Fibroblast of lung (primary cell): ENCODE measurements around the gene TBC1D19. TPM values are rescaled to one million over a fixed set of nuclear protein-coding genes. Genes with fewer than 3 reads are reported as not detected.

Source experiments
- DNase-seq, 2 donors: peaks; one replicate each; pipeline versions ENCODE4 v3.0.0 to v3.0.0-alpha.2; 2010; ENCODE audit warnings: low read depth in 2 of 2
- H2AFZ ChIP-seq: 2 replicates; pipeline ENCODE4 v1.5.1; 2012; ENCODE audit warnings: low read length, control low read depth, inconsistent platforms
- H3K27ac ChIP-seq: 2 replicates; pipeline ENCODE4 v1.5.1; 2011; ENCODE audit warnings: low read length, control low read depth; ENCODE audit not compliant: insufficient read depth
- H3K27me3 ChIP-seq: 2 replicates; pipeline ENCODE4 v1.5.1; 2011; ENCODE audit warnings: mild to moderate bottlenecking, low read length; ENCODE audit not compliant: control insufficient read depth, insufficient read depth
- H3K36me3 ChIP-seq: 2 replicates; pipeline ENCODE4 v1.5.1; 2011; ENCODE audit warnings: low read length; ENCODE audit not compliant: control insufficient read depth, insufficient read depth
- H3K4me1 ChIP-seq: 2 replicates; pipeline ENCODE4 v1.5.1; 2011; ENCODE audit warnings: low read length; ENCODE audit not compliant: control insufficient read depth, insufficient read depth; ENCODE audit errors: extremely low read depth
- H3K4me2 ChIP-seq: 2 replicates; pipeline ENCODE4 v1.5.1; 2011; ENCODE audit warnings: low read length, control low read depth; ENCODE audit not compliant: insufficient read depth; ENCODE audit errors: extremely low read depth
- H3K4me3 ChIP-seq, 4 experiments: fragments of 200-600 bp in 1 of 4; sonication (generic) in 1 of 4; replicated peaks in 1 of 4; 2 replicates each; pipeline ENCODE4 v1.5.1; 2011 to 2016; ENCODE audit warnings: low read length in 4 of 4, low read depth in 3 of 4, mild to moderate bottlenecking in 3 of 4, control low read depth in 2 of 4, inconsistent platforms in 1 of 4, mixed read lengths in 1 of 4; ENCODE audit not compliant: insufficient read depth in 1 of 4; ENCODE audit errors: control extremely low read depth in 1 of 4
- H3K79me2 ChIP-seq: 2 replicates; pipeline ENCODE4 v1.5.1; 2012; ENCODE audit warnings: mild to moderate bottlenecking, low read length, inconsistent platforms; ENCODE audit not compliant: control insufficient read depth, insufficient read depth
- H3K9ac ChIP-seq: 2 replicates; pipeline ENCODE4 v1.5.1; 2011; ENCODE audit warnings: mild to moderate bottlenecking, low read length, control low read depth; ENCODE audit not compliant: insufficient read depth
- H3K9me3 ChIP-seq: 2 replicates; pipeline ENCODE4 v1.5.1; 2012; ENCODE audit warnings: low read depth, low read length; ENCODE audit not compliant: control insufficient read depth, insufficient read depth
- H4K20me1 ChIP-seq: 2 replicates; pipeline ENCODE4 v1.5.1; 2011; ENCODE audit warnings: low read length; ENCODE audit not compliant: control insufficient read depth, insufficient read depth; ENCODE audit errors: extremely low read depth
- CTCF ChIP-seq, 2 donors: IDR thresholded peaks in 1 of 2; conservative IDR thresholded peaks in 1 of 2; 1 replicate in 1 of 2; 2 replicates in 1 of 2; pipeline ENCODE4 v1.5.1; 2011 to 2012; ENCODE audit warnings: low read length in 2 of 2, control low read depth in 1 of 2, inconsistent platforms in 1 of 2, low read depth in 1 of 2, mild to moderate bottlenecking in 1 of 2
- EZH2 ChIP-seq: IDR thresholded peaks from 2 replicates; pipeline ENCODE4 v1.5.1; 2012; ENCODE audit warnings: low read length, control low read depth, mild to moderate bottlenecking; ENCODE audit errors: missing control alignments
- polyA plus RNA-seq, 2 donors: library from polyadenylated mRNA; depleted of rRNA in 1 of 2; stranded (reverse) in 1 of 2; unstranded in 1 of 2; fragments of >200 nt; gene quantifications; 2 replicates each; pipeline ENCODE4 v1.2.1, GENCODE V29; 2011 to 2012; ENCODE audit warnings: missing spikeins in 1 of 2
- total RNA-seq: library from RNA; depleted of rRNA; stranded (reverse); fragments of >200 nt; gene quantifications from 2 replicates; pipeline ENCODE4 v1.2.1, GENCODE V29; 2014

Gene TBC1D19
- total and polyA plus RNA-seq, 2 donors (not counting 1 experiment from before 2014, with no cell fraction given), result 38.2 to 132 TPM

DNA sequence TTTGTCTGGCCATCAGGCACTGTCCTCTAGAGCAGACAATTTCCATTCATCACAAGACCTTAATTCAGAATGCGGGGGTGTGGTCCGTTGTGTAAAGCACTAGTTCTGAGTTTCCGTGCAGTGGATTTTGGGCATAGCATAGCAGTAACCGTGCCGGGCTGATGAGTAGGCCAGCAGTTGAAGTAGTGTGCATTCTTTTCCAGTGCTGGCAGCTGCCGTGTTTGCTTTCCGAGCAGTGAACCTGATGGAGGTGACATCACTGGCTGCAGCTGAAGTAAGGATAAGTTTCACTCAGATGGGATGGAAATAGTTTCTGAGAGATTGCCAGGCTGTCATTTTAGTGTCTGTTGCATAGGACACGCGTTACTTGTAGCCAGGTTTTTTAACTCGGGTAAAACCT is 169.7 kb downstream of the TBC1D19 start:
- no peak overlapping the region for H3K9ac ChIP-seq
- H4K20me1 ChIP-seq, result no peaks in the 10 kb centered on the region
- H3K4me3 ChIP-seq, result no peak overlapping the region
- H3K4me1 ChIP-seq, result no peaks in the 10 kb centered on the region
- peak overlapping the region; percentile 12 for H2AFZ ChIP-seq
- peaks cover 2% of the 10 kb centered on the region for H3K36me3 ChIP-seq
- TF ChIP-seq CTCF (conservative IDR thresholded peaks at IDR 0.05 in 1 of 2, IDR thresholded peaks at IDR 0.05 in 1 of 2; ENCODE audit: low read depth in 1 of 2, low read length in 2 of 2) (no peak), EZH2 (no peak)
- H3K27ac ChIP-seq, result peak overlapping the region; percentile 18
- DNase-seq, result peak; percentile 2 to 90
- no peaks in the 10 kb centered on the region for H3K27me3 ChIP-seq
- no peaks in the 10 kb centered on the region for H3K79me2 ChIP-seq
- H3K9me3 ChIP-seq, result no peaks in the 10 kb centered on the region
- peak overlapping the region; percentile 42 for H3K4me2 ChIP-seq

DNA sequence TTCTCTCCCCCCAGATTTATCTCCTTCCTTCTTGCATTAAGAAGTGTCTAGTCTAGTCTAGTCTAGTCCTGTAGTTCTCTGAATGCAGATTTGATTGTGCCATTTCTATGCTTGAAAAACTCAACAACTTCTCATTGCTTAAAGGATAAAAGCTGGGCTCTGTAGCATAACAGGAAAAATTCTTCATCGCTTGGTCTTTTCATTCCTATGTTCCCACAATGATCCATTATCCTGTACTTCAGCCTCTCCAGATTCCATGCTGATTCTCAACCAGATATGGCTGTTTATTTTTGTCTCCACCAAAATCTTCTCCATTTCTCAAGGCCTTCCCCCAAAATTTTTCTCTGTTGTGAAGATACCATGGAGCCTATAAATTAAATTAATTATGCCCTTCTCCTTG is 173.9 kb downstream of the TBC1D19 start:
- Histone ChIP-seq H3K36me3 (no peaks in the 10 kb centered on the region), H2AFZ (no peak overlapping the region), H3K79me2 (no peaks in the 10 kb centered on the region), H3K4me3 (no peak overlapping the region), H3K27ac (no peak overlapping the region), H3K4me2 (no peak overlapping the region), H3K4me1 (no peaks in the 10 kb centered on the region), H3K9ac (no peak overlapping the region), H3K9me3 (no peaks in the 10 kb centered on the region), H3K27me3 (no peaks in the 10 kb centered on the region), H4K20me1 (no peaks in the 10 kb centered on the region)
- peak in 1 of 2 donors; percentile 64 for DNase-seq
- TF ChIP-seq EZH2 (no peak), CTCF (conservative IDR thresholded peaks at IDR 0.05 in 1 of 2, IDR thresholded peaks at IDR 0.05 in 1 of 2; ENCODE audit: low read depth in 1 of 2, low read length in 2 of 2) (no peak)

DNA sequence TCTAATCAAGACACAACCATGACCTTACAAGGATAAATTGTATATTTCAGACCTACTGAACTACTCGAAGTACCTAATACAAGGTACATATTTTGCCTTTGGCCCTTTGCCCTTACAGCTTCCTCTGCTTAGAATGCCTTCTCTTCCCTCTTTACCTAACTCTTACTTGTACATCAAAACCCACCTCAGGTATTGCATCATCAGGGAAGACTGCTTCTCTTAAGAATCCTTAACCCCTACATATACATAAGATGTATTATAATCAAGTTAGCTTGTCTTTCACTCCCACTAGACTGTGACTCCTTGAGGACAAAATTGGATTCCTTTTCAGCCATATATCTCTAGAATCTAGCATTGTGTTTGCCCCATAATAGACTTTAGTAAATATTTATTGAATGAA is 175.0 kb downstream of the TBC1D19 start:
- Histone ChIP-seq H3K27ac (no peak overlapping the region), H3K4me3 (no peak overlapping the region), H3K9me3 (no peaks in the 10 kb centered on the region), H3K4me1 (no peaks in the 10 kb centered on the region), H3K79me2 (no peaks in the 10 kb centered on the region), H2AFZ (no peak overlapping the region), H3K4me2 (no peak overlapping the region), H3K36me3 (no peaks in the 10 kb centered on the region), H3K9ac (no peak overlapping the region), H3K27me3 (no peaks in the 10 kb centered on the region), H4K20me1 (no peaks in the 10 kb centered on the region)
- TF ChIP-seq CTCF (conservative IDR thresholded peaks at IDR 0.05 in 1 of 2, IDR thresholded peaks at IDR 0.05 in 1 of 2; ENCODE audit: low read depth in 1 of 2, low read length in 2 of 2) (no peak), EZH2 (no peak)
- DNase-seq, result no peak
